ENCODE data around the gene DMBX1. TPM values are rescaled to one million over a fixed set of nuclear protein-coding genes. Genes with fewer than 3 reads are reported as not detected.

Gene DMBX1
- polyA plus RNA-seq, 1 of the 3 experiments (the other 2 are of a cell fraction) = not detected

DNA sequence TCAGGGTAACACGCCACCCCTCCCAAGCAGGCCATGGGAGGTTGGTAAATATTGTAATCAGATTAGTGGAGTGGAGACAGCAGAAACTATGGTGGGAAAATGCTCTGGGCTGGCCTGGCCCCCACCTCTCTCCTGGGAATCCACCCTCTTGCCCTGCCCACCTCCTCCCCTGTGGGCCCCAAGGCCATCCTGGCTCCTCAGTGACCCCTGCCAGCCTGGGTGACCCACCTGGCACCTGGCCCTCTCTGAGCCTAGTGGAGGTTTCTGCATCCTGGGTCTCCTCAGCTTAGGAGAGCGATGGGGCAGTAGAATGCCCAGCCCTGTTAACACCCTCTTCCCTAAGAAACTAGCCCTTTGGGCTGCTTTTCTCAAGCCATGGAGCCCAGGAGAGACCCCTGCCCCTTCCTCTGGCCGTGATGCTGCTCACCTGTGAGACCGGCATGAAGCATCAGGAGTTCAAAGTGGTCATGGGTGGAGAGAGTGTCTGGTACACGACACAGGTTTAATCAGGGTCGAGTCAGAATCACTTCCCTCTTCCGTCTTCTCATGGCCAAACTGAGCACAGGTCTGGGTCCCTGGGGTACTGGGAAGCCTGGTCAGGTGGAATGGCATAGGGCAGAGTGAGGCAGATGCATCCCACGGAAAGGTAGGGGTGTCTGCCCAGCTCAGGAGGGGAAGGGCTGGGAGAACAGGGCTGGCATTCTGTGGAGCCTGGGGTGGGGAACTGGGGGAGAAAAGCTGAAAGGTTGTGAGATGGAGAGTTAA, 10.7 kb upstream of the DMBX1 start:
- TF ChIP-seq, protein P1, sequence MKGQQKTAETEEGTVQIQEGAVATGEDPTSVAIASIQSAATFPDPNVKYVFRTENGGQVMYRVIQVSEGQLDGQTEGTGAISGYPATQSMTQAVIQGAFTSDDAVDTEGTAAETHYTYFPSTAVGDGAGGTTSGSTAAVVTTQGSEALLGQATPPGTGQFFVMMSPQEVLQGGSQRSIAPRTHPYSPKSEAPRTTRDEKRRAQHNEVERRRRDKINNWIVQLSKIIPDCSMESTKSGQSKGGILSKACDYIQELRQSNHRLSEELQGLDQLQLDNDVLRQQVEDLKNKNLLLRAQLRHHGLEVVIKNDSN (IDR thresholded peaks at IDR 0.05; ENCODE audit: borderline replicate concordance, low read depth) = no peak
- TF ChIP-seq NRF1 (IDR thresholded peaks at IDR 0.05; ENCODE audit: low read depth, low read length) = no peak
- TF ChIP-seq RCOR1 (IDR thresholded peaks at IDR 0.05; ENCODE audit: low read length) = no peak
- TF ChIP-seq GATA2 (CRISPR knock-in tag; IDR thresholded peaks at IDR 0.05) = no peak
- TF ChIP-seq, protein P2, sequence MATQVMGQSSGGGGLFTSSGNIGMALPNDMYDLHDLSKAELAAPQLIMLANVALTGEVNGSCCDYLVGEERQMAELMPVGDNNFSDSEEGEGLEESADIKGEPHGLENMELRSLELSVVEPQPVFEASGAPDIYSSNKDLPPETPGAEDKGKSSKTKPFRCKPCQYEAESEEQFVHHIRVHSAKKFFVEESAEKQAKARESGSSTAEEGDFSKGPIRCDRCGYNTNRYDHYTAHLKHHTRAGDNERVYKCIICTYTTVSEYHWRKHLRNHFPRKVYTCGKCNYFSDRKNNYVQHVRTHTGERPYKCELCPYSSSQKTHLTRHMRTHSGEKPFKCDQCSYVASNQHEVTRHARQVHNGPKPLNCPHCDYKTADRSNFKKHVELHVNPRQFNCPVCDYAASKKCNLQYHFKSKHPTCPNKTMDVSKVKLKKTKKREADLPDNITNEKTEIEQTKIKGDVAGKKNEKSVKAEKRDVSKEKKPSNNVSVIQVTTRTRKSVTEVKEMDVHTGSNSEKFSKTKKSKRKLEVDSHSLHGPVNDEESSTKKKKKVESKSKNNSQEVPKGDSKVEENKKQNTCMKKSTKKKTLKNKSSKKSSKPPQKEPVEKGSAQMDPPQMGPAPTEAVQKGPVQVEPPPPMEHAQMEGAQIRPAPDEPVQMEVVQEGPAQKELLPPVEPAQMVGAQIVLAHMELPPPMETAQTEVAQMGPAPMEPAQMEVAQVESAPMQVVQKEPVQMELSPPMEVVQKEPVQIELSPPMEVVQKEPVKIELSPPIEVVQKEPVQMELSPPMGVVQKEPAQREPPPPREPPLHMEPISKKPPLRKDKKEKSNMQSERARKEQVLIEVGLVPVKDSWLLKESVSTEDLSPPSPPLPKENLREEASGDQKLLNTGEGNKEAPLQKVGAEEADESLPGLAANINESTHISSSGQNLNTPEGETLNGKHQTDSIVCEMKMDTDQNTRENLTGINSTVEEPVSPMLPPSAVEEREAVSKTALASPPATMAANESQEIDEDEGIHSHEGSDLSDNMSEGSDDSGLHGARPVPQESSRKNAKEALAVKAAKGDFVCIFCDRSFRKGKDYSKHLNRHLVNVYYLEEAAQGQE (IDR thresholded peaks at IDR 0.05; ENCODE audit: low read depth, low read length) = no peak
- TF ChIP-seq RFX5 (IDR thresholded peaks at IDR 0.05; ENCODE audit: low read length) = no peak
- no peak for TF ChIP-seq TEAD4 (IDR thresholded peaks at IDR 0.05; ENCODE audit: borderline replicate concordance, insufficient read depth)
- no peak for TF ChIP-seq JUND (IDR thresholded peaks at IDR 0.05)
- TF ChIP-seq, protein P3, sequence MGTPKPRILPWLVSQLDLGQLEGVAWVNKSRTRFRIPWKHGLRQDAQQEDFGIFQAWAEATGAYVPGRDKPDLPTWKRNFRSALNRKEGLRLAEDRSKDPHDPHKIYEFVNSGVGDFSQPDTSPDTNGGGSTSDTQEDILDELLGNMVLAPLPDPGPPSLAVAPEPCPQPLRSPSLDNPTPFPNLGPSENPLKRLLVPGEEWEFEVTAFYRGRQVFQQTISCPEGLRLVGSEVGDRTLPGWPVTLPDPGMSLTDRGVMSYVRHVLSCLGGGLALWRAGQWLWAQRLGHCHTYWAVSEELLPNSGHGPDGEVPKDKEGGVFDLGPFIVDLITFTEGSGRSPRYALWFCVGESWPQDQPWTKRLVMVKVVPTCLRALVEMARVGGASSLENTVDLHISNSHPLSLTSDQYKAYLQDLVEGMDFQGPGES (IDR thresholded peaks at IDR 0.05; ENCODE audit: low read depth, low read length) = no peak
- no peak for TF ChIP-seq RXRA (IDR thresholded peaks at IDR 0.05; ENCODE audit: borderline replicate concordance, low read depth)
- TF ChIP-seq, protein P4, sequence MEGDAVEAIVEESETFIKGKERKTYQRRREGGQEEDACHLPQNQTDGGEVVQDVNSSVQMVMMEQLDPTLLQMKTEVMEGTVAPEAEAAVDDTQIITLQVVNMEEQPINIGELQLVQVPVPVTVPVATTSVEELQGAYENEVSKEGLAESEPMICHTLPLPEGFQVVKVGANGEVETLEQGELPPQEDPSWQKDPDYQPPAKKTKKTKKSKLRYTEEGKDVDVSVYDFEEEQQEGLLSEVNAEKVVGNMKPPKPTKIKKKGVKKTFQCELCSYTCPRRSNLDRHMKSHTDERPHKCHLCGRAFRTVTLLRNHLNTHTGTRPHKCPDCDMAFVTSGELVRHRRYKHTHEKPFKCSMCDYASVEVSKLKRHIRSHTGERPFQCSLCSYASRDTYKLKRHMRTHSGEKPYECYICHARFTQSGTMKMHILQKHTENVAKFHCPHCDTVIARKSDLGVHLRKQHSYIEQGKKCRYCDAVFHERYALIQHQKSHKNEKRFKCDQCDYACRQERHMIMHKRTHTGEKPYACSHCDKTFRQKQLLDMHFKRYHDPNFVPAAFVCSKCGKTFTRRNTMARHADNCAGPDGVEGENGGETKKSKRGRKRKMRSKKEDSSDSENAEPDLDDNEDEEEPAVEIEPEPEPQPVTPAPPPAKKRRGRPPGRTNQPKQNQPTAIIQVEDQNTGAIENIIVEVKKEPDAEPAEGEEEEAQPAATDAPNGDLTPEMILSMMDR (IDR thresholded peaks at IDR 0.05) = no peak
- TF ChIP-seq EZH2phosphoT487 (IDR thresholded peaks at IDR 0.05; ENCODE audit: borderline replicate concordance, low read depth) = no peak
- TF ChIP-seq, protein P5, sequence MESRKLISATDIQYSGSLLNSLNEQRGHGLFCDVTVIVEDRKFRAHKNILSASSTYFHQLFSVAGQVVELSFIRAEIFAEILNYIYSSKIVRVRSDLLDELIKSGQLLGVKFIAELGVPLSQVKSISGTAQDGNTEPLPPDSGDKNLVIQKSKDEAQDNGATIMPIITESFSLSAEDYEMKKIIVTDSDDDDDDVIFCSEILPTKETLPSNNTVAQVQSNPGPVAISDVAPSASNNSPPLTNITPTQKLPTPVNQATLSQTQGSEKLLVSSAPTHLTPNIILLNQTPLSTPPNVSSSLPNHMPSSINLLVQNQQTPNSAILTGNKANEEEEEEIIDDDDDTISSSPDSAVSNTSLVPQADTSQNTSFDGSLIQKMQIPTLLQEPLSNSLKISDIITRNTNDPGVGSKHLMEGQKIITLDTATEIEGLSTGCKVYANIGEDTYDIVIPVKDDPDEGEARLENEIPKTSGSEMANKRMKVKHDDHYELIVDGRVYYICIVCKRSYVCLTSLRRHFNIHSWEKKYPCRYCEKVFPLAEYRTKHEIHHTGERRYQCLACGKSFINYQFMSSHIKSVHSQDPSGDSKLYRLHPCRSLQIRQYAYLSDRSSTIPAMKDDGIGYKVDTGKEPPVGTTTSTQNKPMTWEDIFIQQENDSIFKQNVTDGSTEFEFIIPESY (IDR thresholded peaks at IDR 0.05; ENCODE audit: borderline replicate concordance, low read depth) = no peak
- no peak for TF ChIP-seq FOXM1 (IDR thresholded peaks at IDR 0.05; ENCODE audit: low read depth)
- Histone ChIP-seq H3K9ac (no peak overlapping the region), H3K4me3 (ENCODE audit: low read depth in 2 of 2, low read length in 1 of 2) (no peak overlapping the region), H4K20me1 (ENCODE audit: insufficient read depth) (no peaks in the 10 kb centered on the region), H3K79me2 (ENCODE audit: insufficient read depth) (no peaks in the 10 kb centered on the region), H3K36me3 (replicated peaks in 1 of 2; ENCODE audit: control insufficient read depth in 1 of 2, insufficient read depth in 2 of 2, low read length in 1 of 2) (no peaks in the 10 kb centered on the region), H3K27ac (ENCODE audit: low read depth in 2 of 2, low read length in 1 of 2) (no peak overlapping the region), H3K9me3 (no peaks in the 10 kb centered on the region), H3K4me2 (no peak overlapping the region), H3K9me2 (no peaks in the 10 kb centered on the region), H2AFZ (ENCODE audit: low read depth) (no peak overlapping the region), H3F3A (replicated peaks; ENCODE audit: insufficient read depth) (no peaks in the 10 kb centered on the region), H3K27me3 (ENCODE audit: insufficient read depth) (no peaks in the 10 kb centered on the region), H3K4me1 (ENCODE audit: control insufficient read depth in 1 of 2, insufficient read depth in 2 of 2, low read depth in 1 of 2, low read length in 1 of 2) (peaks cover 0 to 9% of the 10 kb centered on the region in 2 experiments; a peak in 1 of 4 replicates)
- CTCF ChIA-PET = interaction anchor here (0.6 to 10.6 kb wide), 21 partner anchors 9 to 69 kb away, joined by 3 to 158 read pairs (median 7); partner anchors contain the start of gene DMBX1
- POLR2A ChIA-PET = no interaction called here
- no peak for DNase-seq
- WGBS (ENCODE audit: low lambda C conversion rate) = 58% methylated on average over 8 of the region's 8 CpGs
